Hindlimb muscle (tissue), 1 donor: ENCODE results near the gene HIRA. TPM values are rescaled to one million over a fixed set of nuclear protein-coding genes. Genes with fewer than 3 reads are reported as not detected.
"Not testable (repeated sequence)": the region's sequence is repeated elsewhere in the genome, so short reads cannot be mapped to it uniquely, and the experiment has no call there.

Source experiments
- DNase-seq: peaks from one replicate; pipeline ENCODE4 v3.0.0-alpha.2; 2013
- polyA plus RNA-seq: library from polyadenylated mRNA; unstranded; fragments of 120-200 nt; gene quantifications from one replicate; pipeline ENCODE4 v1.2.1, GENCODE V29; 2013; ENCODE audit not compliant: insufficient read length

HIRA gene
- polyA plus RNA-seq, 1 donor: 20.2 TPM

- no peak for DNase-seq
These were observed 32.2 kb upstream of the HIRA start for GRCh38 chr22:19463491-19464469.

- DNase-seq: no peak
These were observed 31.5 kb upstream of the HIRA start for GRCh38 chr22:19463008-19463407.

GRCh38 chr22:19461506-19461905, 30.0 kb upstream of the HIRA start:
- no peak for DNase-seq

GRCh38 chr22:19460036-19460435, 28.5 kb upstream of the HIRA start:
- DNase-seq: no peak

- DNase-seq: no peak
These were observed 26.4 kb upstream of the HIRA start for GRCh38 chr22:19457828-19458428.

- DNase-seq: no peak
These were observed 25.0 kb upstream of the HIRA start for GRCh38 chr22:19456541-19456940.

- DNase-seq: no peak
These were observed 24.2 kb upstream of the HIRA start for GRCh38 chr22:19455585-19456370.

- no peak for DNase-seq
These were observed 23.5 kb upstream of the HIRA start for GRCh38 chr22:19455033-19455432.

- no peak for DNase-seq
These were observed 22.6 kb upstream of the HIRA start for GRCh38 chr22:19454156-19454555.

- DNase-seq: no peak
These were observed 22.2 kb upstream of the HIRA start for GRCh38 chr22:19453718-19454117.

- no peak for DNase-seq
These were observed 20.0 kb upstream of the HIRA start for GRCh38 chr22:19451570-19451969.

- DNase-seq: no peak
These were observed 19.0 kb upstream of the HIRA start for GRCh38 chr22:19450363-19451175.

- DNase-seq: no peak
These were observed 17.9 kb upstream of the HIRA start for GRCh38 chr22:19449422-19449767.

GRCh38 chr22:19448739-19449421, 17.3 kb upstream of the HIRA start:
- DNase-seq: no peak

GRCh38 chr22:19448076-19448607, 16.6 kb upstream of the HIRA start:
- DNase-seq: peak; percentile 68

GRCh38 chr22:19447330-19448075, 16.0 kb upstream of the HIRA start, which contains the start of gene C22orf39:
Gene C22orf39, minus strand, starts transcription at chr22:19447711. Its CDS starts 23 bp downstream, at chr22:19447688.
- peak; percentile 92 for DNase-seq

- no peak for DNase-seq
These were observed 15.2 kb upstream of the HIRA start for GRCh38 chr22:19446603-19447329.

- not testable (repeated sequence) for DNase-seq
These were observed 13.9 kb upstream of the HIRA start for GRCh38 chr22:19445279-19445982.
